Embryonic facial prominence (tissue), 1 donor: ENCODE data around the gene CES2.
"Not testable (repeated sequence)": the region's sequence is repeated elsewhere in the genome, so short reads cannot be mapped to it uniquely, and the experiment has no call there.

Experiments used
- DNase-seq: peaks from one replicate; pipeline ENCODE4 v3.0.0-alpha.2; 2016; ENCODE audit errors: extremely low spot score

The CES2 gene

DNA sequence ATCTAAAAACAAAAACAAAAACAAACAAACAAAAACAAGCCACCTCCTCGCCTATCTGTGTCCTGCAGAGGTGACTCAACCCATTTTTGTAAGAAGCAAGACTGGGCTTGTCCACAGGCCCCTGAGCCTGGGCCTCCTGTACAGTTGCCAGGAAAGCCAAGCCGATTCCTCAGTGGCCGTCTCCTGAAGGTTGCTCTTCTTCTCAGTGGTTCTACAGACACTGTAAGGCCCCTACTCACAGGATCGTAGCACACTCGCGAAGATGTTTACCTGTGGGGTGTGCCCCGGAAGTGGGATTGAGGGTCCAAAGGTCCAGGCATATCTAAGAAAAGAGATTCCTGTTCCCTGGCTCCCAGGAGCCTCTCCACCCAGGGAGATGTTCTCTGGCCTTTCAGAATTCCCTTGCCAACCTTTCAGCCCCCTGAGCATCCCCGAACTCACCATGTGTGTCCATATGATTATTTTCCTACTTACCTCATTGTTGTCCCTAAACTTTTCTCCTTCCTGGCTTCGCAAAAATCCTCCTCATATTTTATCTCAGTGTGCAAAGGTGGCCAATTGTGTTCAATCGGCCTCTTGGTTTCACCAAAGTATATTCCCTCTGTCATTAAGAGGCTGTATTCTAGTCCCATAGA is 18.3 kb downstream of the CES2 start:
- no peak for DNase-seq

- peak; percentile 40 for DNase-seq
Observed at GRCh38 chr16:66954097-66954659, 18.9 kb downstream of the CES2 start.

- DNase-seq = not testable (repeated sequence)
Observed at GRCh38 chr16:66955363-66956153, 20.2 kb downstream of the CES2 start.

DNA sequence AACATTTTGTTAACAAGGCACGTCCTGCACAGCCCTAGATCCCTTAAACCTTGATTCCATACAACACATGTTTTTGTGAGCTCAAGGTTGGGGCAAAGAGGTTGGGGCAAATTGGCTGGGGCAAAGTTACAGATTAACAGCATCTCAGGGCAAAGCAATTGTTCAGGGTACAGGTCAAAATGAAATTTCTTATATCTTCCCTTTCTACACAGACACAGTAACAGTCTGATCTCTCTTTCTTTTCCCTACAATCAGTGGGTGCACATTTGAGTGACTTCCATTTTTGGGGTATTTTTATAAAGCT is 20.8 kb downstream of the CES2 start:
- DNase-seq = not testable (repeated sequence)

- DNase-seq = no peak
Observed at GRCh38 chr16:66958857-66959703, 23.8 kb downstream of the CES2 start.

DNA sequence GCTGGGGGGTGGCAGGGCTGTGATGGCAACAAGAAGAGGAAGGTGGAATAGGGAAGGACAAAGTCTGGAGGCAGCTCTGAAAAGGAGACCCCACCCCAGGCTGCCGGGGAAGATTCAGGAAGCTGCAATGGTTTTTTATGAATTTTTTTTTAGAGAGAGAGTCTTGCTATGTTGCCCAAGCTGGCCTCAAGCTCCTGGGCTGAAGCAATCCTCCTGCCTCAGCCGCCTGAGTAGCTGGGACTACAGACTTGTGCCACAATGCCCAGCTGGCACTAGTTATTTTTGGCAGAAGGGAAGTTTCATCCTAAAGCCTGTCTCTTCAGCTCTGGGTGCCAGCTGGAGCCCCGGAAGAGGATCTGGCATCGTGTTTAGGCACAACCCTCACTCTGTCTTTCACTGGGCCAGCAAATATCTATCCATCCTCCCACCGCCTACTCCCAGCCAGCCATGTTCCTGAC is 24.4 kb downstream of the CES2 start:
- DNase-seq = no peak

- no peak for DNase-seq
Observed at GRCh38 chr16:66960270-66960669, 25.0 kb downstream of the CES2 start.

DNA sequence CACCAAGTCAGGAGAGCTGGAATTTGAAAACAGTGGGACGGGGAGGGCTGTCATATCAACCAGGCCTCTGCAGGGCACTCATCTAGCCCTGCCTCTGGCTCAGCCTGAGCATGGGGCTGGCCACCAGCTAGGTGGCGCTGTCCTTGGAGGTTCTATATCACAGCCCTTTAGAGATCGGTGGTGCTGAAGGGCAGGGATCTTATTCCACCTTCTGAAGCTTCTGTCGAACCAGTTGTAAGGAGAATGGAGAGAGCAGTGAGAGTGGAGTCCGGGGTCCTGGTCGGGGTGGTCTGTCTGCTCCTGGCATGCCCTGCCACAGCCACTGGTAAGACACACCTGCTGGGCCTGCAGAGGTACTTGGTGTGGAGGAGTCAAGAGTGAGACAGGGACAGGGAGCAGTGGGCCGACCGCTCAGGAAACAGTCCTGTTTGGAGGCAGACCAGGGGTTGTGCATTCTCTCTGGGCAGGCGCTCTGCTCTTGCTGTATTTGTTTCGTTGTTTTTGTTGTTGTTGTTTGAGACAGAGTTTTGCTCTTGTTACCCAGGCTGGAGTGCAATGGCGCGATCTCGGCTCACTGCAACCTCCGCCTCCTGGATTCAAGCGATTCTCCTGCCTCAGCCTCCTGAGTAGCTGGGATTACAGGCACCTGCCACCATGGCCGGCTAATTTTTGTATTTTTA is 25.9 kb downstream of the CES2 start, which contains the start of gene CES3:
Gene CES3 (plus strand): TSS at position 202 of the 680 bp plus-strand sequence. CDS start 42 bp downstream, at position 244.
- no peak for DNase-seq

GRCh38 chr16:66961914-66962313 is 26.6 kb downstream of the CES2 start:
- DNase-seq = no peak

GRCh38 chr16:66964049-66964448 is 28.7 kb downstream of the CES2 start:
- DNase-seq = no peak

DNA sequence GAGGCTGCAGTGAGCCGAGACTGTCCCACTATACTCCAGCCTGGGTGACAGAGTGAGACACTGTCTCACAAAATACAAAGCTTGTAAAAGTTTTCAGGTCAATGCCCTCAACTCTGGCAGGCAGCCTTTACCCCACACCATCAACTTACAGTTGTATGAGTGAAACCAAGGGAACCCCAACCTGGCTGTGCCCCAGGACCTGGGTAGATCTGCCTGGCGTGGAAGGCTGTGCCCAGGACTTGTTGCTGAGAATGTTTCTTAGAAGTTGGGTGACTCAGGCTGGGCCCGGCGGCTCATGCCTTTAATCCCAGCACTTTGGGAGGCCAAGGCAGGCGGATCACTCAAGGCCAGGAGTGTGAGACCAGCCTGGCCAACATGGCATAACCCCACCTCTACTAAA is 33.5 kb downstream of the CES2 start:
- no peak for DNase-seq

DNA sequence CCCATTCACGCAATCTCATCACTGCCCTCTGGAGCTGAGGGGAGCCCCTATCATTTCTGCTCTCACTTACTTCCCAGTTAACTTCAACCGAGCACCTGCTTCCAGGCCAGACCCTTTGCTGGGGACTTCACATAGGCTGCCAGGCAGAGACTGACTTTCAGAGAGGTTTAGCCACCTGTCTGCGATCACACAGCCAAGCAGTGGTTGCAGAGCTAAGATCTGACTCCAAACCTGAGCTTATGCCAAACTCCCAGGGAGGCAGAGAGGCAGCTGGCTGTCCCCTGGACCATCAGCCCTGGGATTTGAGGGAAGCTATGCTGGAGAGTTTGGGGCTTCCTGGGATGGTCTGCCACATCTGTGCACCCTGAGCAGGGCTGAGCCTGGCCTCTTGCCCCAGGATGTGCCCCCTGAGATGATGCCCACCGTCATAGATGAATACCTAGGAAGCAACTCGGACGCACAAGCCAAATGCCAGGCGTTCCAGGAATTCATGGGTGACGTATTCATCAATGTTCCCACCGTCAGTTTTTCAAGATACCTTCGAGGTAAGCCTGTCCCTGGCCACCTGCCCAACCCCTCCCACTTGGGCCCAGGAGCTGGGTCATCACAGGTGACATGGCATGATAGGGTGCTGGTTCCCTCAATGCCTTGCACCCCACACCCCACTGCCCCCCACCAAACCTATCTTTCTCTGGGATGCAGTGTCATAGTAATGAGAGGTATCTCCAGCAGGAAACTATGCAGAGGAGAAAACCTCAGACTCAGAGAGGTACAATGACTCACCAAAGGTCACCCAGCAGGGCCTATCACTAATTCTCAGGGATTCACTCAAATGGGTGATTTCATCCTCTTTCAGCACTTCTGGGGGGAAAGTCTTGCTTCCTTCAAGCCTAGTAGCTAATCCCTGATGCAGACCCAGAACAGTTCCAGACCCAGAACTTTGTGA is 35.7 kb downstream of the CES2 start:
- DNase-seq = no peak

DNA sequence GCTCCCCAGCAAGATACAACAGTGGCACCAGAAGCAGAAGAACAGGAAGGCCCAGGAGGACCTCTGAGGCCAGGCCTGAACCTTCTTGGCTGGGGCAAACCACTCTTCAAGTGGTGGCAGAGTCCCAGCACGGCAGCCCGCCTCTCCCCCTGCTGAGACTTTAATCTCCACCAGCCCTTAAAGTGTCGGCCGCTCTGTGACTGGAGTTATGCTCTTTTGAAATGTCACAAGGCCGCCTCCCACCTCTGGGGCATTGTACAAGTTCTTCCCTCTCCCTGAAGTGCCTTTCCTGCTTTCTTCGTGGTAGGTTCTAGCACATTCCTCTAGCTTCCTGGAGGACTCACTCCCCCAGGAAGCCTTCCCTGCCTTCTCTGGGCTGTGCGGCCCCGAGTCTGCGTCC is 37.7 kb downstream of the CES2 start:
- DNase-seq = no peak

DNA sequence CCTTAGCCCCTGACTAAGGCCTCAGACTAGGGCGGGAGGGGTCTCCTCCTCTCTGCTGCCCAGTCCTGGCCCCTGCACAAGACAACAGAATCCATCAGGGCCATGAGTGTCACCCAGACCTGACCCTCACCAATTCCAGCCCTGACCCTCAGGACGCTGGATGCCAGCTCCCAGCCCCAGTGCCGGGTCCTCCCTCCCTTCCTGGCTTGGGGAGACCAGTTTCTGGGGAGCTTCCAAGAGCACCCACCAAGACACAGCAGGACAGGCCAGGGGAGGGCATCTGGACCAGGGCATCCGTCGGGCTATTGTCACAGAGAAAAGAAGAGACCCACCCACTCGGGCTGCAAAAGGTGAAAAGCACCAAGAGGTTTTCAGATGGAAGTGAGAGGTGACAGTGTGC is 38.4 kb downstream of the CES2 start:
- no peak for DNase-seq

DNA sequence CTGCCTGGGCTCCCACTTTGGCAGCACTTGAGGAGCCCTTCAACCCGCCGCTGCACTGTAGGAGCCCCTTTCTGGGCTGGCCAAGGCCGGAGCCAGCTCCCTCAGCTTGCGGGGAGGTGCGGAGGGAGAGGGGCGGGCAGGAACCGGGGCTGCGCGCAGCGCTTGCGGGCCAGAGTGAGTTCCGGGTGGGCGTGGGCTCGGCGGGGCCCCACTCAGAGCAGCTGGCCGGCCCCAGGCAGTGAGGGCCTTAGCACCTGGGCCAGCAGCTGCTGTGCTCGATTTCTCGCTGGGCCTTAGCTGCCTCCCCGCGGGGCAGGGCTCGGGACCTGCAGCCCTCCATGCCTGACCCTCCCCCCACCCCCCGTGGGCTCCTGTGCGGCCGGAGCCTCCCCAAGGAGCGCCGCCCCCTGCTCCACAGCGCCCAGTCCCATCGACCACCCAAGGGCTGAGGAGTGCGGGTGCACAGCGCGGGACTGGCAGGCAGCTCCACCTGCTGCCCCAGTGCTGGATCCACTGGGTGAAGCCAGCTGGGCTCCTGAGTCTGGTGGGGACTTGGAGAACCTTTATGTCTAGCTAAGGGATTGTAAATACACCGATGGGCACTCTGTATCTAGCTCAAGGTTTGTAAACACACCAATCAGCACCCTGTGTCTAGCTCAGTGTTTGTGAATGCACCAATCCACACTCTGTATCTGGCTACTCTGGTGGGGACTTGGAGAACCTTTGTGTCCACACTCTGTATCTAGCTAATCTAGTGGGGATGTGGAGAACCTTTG is 39.0 kb downstream of the CES2 start:
- not testable (repeated sequence) for DNase-seq

- DNase-seq = not testable (repeated sequence)
Observed at GRCh38 chr16:66974932-66975246, 39.6 kb downstream of the CES2 start.

GRCh38 chr16:66975302-66975893 is 40.1 kb downstream of the CES2 start:
- no peak for DNase-seq

DNA sequence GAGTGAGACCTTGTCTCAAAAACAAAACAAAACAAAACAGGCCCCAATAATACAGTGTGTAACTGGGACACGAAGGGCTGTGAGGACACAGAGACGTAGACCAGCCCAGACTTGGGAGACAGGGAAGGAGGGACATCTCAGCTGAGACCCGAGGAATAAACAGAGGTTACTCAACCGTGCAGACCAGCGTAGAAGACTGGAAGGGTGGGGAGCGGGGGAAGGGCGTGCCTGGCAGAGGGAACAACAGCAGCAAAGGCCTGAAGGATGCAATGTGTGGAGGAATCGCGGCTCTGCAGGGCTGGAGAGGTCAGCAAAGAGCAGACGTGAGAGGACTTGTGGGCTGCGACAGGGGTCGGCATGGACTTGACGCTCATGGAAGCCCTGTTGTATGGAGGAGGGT is 41.4 kb downstream of the CES2 start:
- no peak for DNase-seq

GRCh38 chr16:66977341-66978113 is 42.2 kb downstream of the CES2 start:
- DNase-seq = peak; percentile 68
